NCI-H1694 treated with DMSO at 0.1 percent for 48 hours (cell line): Measurements from ENCODE around the gene PATZ1.
"Not testable (repeated sequence)": the region's sequence is repeated elsewhere in the genome, so short reads cannot be mapped to it uniquely, and the experiment has no call there.

ENCODE experiments used
- DNase-seq: peaks from one replicate; lab custom pipeline; 2025; lab: John Stamatoyannopoulos, UW

The PATZ1 gene, protein sequence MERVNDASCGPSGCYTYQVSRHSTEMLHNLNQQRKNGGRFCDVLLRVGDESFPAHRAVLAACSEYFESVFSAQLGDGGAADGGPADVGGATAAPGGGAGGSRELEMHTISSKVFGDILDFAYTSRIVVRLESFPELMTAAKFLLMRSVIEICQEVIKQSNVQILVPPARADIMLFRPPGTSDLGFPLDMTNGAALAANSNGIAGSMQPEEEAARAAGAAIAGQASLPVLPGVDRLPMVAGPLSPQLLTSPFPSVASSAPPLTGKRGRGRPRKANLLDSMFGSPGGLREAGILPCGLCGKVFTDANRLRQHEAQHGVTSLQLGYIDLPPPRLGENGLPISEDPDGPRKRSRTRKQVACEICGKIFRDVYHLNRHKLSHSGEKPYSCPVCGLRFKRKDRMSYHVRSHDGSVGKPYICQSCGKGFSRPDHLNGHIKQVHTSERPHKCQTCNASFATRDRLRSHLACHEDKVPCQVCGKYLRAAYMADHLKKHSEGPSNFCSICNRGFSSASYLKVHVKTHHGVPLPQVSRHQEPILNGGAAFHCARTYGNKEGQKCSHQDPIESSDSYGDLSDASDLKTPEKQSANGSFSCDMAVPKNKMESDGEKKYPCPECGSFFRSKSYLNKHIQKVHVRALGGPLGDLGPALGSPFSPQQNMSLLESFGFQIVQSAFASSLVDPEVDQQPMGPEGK

DNA sequence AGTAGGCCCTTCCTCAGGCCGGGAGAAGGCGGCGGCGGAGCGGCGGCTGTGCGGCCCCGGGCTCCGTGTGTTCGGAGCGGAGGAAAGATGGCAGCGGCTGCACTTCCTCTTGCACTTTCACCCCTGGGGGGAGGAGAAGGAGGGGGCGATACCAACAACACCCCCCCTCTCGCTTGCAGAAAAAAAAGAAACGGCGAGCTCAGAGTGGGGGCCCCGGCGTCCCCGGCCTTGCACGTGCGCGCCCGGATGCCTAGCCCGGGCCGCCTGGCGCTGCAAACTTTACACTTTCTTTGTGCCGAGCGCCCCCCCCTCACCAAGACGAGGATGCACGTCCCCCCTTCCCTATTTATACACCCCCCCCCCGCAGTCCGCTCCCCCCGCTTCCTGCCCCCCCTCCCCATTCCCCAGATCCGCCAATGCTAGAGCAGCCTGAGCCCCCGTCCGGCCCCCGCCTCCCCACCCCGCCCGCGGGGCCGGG lies at the start of gene PATZ1:
Gene PATZ1 (minus strand): TSS at position 92 of the 478 bp plus-strand sequence. CDS start 744 bp downstream, outside the sequence.
- peak; percentile 75 for DNase-seq

DNA sequence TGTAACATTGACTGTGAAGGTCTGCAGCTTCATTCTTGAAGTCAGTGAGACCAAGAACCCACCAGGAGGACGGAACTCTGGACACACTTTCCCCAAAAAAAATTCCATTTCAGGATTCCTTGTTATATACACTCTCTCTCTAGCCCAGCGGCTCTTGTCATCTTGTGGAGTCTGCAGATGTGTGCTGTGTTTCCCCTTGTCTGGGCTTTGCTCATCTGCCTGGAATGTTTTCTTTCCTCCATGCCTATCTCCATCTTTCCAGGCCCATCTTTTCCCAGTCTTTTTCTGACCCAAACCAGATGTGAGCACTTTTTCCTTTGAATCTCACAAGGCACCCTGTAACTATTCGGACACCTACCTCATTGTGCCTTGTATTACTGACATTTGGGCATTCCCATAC lies 48.2 kb upstream of the PATZ1 start:
- no peak for DNase-seq

DNA sequence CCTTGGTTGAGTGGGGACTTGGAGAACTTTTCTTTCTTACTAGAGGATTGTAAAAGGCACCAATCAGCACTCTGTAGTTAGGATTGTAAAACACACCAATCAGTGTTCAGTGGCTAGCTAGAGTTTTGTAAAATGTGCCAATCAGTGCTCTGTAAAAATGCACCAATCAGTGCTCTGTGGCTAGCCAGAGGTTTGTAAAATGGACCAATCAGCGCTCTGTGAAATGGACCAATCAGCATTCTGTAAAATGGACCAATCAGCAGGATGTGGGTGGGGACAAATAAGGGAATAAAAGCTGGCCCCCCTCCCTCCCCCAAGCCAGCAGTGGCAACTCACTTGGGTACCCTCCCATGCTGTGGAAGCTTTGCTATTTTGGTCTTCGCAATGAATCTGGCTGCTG lies 47.7 kb upstream of the PATZ1 start:
- DNase-seq = no peak

DNA sequence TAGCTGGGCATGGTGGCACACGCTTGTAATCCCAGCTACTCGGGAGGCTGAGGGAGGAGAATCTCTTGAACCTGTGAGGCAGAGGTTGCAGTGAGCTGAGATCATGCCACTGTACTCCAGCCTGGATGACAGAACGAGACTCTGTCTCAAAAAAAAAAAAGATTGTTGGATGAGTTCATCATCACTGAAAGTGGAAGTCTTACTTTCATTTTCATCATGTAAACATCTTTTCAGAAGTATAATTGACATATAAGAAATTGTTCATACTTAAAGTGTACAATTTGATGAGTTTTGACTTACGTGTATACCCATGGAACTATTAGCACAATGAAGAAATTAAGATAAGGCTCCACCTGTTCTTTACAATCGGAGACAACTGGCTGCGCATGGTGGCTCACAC lies 32.5 kb upstream of the PATZ1 start:
- DNase-seq = not testable (repeated sequence)

DNA sequence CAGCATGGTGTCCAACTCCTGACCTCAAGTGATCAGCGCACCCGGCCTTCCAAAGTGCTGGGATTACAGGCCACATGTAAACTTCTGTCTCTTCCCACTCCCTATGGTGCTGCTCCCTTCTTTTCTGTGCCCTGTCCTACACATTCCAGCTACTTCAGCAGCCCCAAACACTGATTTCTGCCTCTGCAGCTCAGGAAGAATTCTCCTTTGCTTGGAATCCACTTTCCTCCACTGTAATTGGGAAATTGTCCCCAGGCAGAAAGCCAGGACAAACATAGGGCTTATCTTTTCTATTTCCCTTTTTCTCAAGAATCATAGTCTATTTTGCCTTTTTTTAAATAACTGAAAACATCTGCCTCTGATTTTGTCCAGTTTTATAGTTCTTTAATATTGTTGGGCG lies 32.0 kb upstream of the PATZ1 start:
- DNase-seq = no peak

DNA sequence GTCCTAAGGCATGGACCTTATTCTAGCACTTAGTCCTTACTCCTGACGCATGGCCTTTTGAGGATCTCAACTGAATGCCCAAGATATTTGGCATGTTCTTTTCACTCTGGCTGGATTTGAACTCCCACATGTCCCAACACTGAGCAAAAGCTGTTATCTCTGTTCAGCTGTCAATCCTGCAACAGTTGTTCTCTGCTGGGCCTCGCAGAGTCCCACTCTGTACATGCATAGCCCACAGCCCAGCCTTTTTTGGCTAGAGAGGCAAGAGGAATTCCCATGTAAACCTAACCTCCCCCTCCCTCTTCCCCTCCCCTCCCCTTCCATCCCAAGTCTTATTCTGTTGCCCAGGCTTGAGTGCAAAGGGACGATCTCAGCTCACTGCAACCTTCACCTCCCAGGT lies 31.5 kb upstream of the PATZ1 start:
- DNase-seq = no peak

DNA sequence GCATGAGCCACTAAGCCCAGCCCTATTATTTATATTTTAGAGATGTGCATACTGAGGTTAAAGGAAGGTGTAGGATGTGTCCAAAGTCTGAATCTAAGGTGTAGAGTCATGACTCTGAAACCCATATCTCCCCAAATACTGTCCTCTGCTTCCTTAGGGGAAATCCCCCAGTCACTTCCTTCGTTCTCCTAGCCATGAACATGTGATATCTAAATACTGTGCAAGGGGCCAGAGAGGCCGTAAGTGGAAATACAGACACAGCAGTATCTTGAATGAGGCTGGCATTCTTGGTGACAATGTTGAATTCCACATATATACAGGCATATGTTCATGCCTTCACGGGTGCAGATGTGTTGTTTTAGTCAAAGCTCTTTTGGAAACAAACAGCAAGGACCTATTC lies 21.3 kb upstream of the PATZ1 start:
- no peak for DNase-seq

DNA sequence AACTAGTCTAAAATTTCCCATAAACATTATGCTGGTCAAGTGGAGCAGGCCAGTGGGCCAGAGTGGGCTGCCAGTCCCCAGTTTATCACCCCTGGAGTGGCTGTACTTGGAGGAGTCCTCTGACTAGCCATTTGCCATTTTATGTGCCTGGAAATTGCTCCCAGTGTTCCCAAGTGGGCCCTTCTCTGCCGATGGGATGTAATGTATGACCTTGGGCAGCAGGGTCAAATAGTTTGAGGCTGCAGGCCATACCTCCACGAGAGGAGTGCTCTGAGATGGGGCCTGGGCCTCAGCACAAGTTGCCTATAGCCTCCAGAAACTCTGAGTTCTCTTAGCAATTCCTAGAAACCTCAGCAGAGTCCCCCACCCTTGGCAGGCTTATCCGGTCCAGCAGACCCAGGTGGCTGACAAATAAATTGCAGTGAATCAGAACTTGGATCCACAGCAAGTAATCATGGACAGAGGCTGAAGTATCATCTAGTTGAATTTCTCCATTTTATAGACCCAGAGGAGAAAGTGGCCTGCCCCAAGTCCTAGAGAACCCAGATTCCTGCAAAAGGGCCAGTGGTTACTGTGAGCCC lies 17.8 kb upstream of the PATZ1 start:
- DNase-seq = no peak

DNA sequence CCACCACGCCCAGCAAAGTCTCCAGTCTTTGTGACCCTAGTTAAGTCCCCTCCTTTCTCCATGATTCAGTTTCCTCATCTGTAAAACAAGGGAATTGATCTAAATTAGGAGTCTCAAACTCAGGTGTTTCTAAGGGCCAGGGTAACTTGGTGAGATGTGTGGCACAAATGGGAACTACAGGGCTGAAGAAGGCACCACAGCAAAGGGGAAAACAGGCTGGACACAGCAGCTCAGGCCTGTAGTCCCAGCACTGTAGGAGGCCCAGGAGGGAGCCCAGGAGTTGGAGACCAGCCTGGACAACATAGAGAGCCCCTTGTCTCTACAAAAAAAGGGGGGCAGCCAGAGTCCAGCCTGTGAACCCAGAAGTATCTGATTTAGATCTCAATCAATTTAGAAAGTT lies 15.6 kb upstream of the PATZ1 start:
- DNase-seq = no peak

DNA sequence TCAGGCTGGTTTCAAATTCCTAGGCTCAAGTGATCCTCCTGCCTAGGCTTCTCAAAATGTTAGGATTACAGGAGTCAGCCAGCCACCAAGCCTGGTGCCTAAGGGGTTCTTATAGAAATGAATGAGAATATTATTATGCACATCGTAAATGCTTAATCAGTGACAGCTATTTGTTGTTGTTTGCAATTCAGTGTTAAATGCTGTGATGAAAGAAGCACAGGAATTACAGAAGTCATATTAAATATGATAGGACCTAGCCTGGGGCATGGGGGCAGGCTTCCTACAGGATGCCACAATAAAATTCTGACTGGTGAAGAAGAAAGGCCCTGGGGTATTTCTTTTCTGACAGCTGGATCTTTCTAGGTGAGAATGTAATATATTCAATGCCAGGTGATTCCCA lies 13.9 kb upstream of the PATZ1 start:
- DNase-seq = no peak

DNA sequence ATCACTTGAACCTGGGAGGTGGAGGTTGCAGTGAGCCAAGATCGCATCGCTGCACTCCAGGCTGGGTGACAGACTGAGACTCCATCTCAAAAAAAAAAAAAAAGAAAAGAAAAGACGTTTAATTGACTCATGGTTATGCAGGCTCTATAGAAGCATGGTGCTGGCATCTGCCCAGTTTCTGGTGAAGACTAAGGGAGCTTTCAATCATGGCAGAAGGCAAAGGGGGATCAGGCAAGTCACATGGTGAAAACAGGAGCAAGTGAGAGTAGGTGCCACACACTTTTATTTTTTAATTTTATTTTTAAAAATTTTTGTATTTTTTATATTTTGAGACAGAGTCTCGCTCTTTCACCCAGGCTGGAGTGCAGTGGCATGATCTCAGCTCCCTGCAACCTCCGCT lies 8.4 kb upstream of the PATZ1 start:
- no peak for DNase-seq

DNA sequence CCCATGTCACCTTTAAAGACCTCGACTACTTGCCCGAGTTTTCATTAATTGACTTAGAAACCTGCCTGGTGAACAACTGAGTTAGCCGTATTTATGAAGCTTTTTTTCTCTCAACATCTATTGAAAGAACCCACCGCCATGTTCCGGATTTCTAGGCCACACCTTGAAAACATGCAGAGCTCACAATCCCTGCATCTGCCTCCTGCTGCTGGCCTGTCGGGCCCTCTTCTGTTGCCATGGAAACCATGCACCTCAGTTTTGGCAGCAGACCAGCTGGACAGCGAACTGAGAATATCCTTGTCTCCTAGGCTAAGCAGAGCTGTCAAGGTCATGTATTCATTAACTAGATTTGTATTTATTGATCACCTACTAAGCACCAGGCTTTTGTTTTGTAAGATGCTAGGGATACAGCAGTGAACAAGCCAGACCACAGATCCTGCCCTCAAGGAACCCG lies 4.3 kb upstream of the PATZ1 start:
- peak; percentile 65 for DNase-seq

DNA sequence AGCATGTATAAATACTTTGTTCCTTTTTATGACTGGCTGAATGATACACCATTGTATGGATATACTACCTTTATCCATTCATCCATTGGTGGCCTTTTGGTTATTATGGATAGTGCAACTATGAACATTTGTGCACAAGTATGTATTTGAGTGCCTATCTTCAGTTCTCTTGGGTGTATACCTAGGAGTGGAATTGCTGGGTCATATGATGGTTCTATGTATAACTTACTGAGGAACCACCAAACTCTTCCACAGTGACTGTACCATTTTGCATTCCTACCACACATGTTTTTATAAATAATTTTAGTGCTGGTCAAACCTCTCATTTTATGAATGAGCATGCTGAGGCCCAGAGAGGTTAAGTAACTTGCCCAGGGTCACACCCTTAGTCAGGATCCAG lies 3.8 kb upstream of the PATZ1 start:
- no peak for DNase-seq

DNA sequence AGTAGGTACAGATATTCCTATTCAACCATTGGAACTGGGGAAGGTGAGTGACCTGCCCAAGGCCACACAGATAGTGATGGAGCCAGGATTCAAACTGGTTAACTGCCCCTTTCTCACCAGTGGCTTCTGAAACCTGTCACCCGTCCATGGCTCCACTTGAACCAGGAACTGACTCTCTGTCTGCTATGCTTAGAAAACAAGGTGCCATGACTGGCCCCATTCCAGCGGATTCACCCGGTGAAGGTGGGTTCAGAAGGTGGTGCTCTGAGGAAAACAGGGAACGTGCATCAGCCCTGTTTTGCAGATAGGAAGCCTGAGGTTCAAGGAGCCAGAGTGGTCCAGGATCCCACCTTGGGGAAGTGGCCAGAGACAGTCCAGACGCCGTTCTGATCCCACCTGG lies 2.6 kb upstream of the PATZ1 start:
- DNase-seq = no peak

DNA sequence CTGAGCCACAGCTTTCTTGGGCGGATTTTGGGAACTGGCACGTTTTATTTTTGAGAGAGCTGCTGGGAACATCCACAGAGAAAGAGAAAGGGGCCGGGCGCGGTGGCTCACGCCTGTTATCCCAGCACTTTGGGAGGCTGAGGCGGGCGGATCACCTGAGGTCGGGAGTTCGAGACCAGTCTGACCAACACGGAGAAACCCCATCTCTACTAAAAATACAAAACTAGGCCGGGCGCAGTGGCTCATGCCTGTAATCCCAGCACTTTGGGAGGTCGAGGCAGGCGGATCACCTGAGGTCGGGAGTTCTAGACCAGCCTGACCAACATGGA lies 1.8 kb upstream of the PATZ1 start:
- DNase-seq = not testable (repeated sequence)

DNA sequence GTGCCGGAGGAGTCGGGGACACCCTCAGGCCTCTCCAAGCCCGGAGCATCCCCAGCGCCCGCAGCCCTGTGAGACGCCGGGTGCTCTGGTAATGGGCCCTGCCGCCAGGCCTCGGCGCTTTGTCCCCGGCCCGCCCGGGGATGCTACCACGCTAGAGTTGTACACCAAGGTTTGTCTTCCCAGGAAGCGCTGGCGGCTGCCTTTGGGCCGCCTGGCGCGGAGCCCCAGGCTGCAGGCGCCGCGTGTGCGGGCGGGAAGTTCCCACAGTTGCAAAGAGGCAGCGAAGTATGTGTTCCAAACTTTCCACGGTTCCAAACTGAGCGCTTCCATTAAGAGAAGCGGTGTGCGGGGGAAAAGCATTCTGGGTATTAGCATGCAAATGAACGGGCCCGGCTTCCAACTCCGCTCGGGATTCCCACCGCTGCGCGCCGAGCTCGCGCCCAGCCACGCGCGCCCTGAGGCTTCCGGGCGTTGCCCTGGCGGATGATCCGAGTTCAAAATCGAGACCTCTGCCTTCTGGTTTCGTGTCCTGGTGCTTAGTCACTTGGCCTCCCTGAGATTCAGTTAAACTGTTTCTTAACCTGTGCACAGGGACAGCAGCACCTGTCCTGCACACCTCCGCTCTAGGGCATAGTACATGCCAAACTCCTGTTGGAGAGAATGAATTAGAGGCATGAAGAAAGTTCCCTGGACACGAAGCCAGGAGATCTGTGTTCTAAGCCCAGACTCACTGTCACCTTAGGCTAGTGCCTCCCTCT lies 1.3 kb upstream of the PATZ1 start:
- peak; percentile 55 for DNase-seq

DNA sequence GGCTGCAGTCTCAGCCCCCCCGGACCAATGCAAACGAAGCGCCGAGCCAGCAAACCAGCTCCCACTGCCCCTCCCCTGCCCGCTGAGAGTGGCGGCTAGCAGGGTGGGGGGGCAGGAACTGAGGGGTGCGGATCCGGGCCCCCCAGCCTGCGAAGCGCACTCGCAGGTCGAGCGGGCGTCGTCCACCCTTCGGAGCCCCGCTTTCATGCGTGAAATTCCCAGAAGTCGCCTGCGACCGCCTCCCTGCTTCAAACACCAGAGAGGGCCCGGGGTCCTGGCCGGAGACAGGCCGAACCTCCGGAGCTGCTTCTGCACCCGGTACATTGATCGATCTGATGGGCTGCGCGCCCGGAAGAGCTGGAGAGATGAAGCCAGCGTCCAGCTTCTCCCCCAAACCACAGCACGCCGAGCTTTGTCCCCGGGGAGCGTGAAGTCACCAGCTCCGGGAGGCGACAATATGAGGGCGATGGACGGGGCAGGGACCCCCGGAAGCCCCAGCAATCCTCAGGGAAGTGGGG lies 646 bp upstream of the PATZ1 start:
- peak; percentile 63 for DNase-seq

DNA sequence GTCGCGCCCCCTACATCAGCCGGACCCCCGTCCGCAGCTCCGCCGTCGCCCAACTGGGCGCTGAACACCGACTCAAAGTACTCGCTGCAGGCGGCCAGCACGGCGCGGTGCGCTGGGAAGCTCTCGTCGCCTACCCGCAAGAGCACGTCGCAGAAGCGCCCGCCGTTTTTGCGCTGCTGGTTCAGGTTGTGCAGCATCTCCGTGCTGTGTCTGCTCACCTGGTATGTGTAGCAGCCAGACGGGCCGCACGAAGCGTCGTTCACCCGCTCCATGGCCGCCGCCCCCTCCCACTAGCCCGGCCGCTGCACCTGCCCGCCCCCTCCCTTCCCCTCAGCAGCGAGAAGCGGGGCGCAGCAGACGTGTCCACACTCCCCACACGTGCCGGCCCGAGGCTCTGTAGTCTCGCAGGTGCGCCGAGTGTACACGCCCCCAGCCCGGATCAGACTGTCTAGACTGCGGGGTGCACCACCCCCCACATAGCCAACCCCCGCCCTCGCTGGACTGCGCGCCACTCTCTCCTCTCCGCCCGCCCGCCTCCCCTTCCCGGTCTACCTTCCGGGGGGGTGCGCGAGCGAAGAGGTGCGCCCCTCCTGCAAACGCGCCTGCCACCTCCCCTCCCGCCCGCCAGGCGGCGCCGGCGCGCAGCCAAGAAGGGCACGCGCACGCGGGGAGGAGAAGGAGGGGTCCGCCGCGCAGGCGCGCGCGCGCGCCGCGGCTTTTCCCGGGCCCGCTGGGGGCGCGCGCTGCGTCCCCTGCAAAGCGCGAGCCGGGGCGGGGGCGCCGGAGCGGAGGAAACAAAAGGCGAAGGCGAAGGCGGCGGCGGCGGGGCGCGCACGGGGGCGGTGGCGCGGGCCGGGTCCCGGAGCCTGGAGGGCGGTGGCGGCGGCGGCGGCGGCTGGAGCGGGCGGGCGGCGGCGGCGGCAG lies 553 bp downstream of the PATZ1 start:
- DNase-seq = peak; percentile 42

DNA sequence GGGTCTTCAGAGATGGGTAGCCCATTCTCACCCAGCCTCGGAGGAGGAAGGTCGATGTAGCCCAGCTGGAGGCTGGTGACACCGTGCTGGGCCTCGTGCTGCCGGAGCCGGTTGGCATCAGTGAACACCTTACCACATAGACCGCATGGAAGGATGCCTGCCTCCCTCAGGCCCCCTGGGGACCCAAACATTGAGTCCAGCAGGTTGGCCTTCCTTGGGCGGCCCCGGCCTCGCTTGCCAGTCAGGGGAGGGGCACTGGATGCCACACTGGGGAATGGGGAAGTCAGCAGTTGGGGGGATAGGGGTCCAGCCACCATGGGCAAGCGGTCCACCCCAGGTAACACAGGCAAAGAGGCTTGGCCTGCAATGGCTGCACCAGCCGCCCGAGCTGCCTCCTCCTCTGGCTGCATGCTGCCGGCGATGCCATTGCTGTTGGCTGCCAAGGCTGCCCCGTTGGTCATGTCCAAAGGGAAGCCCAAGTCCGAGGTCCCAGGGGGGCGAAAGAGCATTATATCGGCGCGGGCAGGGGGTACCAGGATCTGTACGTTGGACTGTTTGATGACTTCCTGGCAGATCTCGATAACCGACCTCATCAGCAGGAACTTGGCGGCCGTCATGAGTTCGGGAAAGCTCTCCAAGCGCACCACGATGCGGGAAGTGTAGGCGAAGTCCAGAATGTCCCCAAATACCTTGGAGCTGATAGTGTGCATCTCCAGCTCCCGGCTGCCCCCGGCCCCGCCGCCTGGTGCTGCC lies 1.4 kb downstream of the PATZ1 start:
- DNase-seq = no peak

DNA sequence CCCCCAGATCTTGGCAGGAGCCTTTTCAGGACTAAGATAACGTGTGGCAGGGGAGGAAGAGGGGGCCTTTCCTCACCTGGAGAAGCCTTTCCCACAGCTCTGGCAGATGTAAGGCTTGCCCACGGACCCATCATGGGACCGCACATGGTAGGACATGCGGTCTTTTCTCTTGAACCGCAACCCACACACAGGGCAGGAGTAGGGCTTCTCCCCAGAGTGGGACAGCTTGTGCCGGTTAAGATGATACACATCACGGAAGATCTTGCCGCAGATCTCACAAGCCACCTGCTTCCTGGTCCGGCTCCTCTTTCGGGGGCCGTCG lies 1.9 kb downstream of the PATZ1 start:
- DNase-seq = no peak
